Endothelial cell of umbilical vein (primary cell): Measurements from ENCODE around the gene FAM151B. TPM values are rescaled to one million over a fixed set of nuclear protein-coding genes. Genes with fewer than 3 reads are reported as not detected.

Experiments
- BruUV-seq: library from RNA; stranded (reverse); fragments of 400-500 nt; replicated peaks from 2 replicates; lab custom pipeline; 2021; lab: Mats Ljungman, UMichigan
- CTCF ChIA-PET: fragments of 300-600, 350-600 bp; sonication (Branson Sonifier 250); formaldehyde crosslinking; loops from one replicate; lab custom pipeline; 2021; ENCODE audit warnings: antibody characterized with exemption, inconsistent platforms; lab: Charles Lee
- POLR2A ChIA-PET: fragments of 300-600, 350-600 bp; sonication (Branson Sonifier 250); formaldehyde crosslinking; loops from one replicate; lab custom pipeline; 2021; ENCODE audit warnings: antibody characterized with exemption, inconsistent platforms; lab: Charles Lee
- DNase-seq: peaks from one replicate; pipeline ENCODE4 v3.0.0-alpha.2; 2011; ENCODE audit warnings: low read depth, low spot score
- FAIRE-seq: peaks from 2 replicates; lab custom pipeline; 2011; peaks lifted over from hg19 to GRCh38; lab: Jason Lieb, UNC
- H2AFZ ChIP-seq: 2 replicates; pipeline ENCODE4 v1.6.0; 2012; ENCODE audit warnings: low read depth, low read length, control low read depth, inconsistent platforms
- H3K27ac ChIP-seq: 2 replicates; pipeline ENCODE4 v1.5.1; 2011; ENCODE audit warnings: low read depth, mild to moderate bottlenecking, control low read depth, low read length, moderate library complexity; ENCODE audit not compliant: insufficient read depth
- H3K27me3 ChIP-seq, 2 experiments: 2 replicates each; pipeline versions ENCODE4 v1.6.0 to v1.6.1; 2011; ENCODE audit warnings: low read length in 2 of 2, mixed read lengths in 1 of 2; ENCODE audit not compliant: control insufficient read depth in 2 of 2, insufficient read depth in 2 of 2
- H3K36me3 ChIP-seq, 2 experiments: 2 replicates in 1 of 2; 3 replicates in 1 of 2; pipeline ENCODE4 v1.5.1; 2011; ENCODE audit warnings: low read length in 2 of 2, mild to moderate bottlenecking in 1 of 2, moderate library complexity in 1 of 2; ENCODE audit not compliant: control insufficient read depth in 2 of 2, insufficient read depth in 2 of 2; ENCODE audit errors: extremely low read depth in 1 of 2
- H3K4me1 ChIP-seq: 3 replicates; pipeline ENCODE4 v1.5.1; 2011; ENCODE audit warnings: mild to moderate bottlenecking, low read length; ENCODE audit not compliant: control insufficient read depth, insufficient read depth; ENCODE audit errors: extremely low read depth
- H3K4me2 ChIP-seq: 2 replicates; pipeline ENCODE4 v1.6.1; 2011; ENCODE audit warnings: low read length, control low read depth, mixed read lengths; ENCODE audit not compliant: insufficient read depth
- H3K4me3 ChIP-seq, 3 experiments: fragments of 200-600 bp in 1 of 3; sonication (generic), shearing (Covaris generic) in 1 of 3; replicated peaks in 1 of 3; 2 replicates each; pipeline ENCODE4 v1.5.1; 2011 to 2016; ENCODE audit warnings: control low read depth in 3 of 3, low read length in 3 of 3, mild to moderate bottlenecking in 2 of 3, inconsistent platforms in 1 of 3, low read depth in 1 of 3, moderate library complexity in 1 of 3; ENCODE audit not compliant: insufficient read depth in 1 of 3
- H3K79me2 ChIP-seq: 2 replicates; pipeline ENCODE4 v1.6.0; 2012; ENCODE audit warnings: low read length, inconsistent platforms; ENCODE audit not compliant: control insufficient read depth, insufficient read depth
- H3K9ac ChIP-seq: replicated peaks from 2 replicates; pipeline ENCODE3; 2011; ENCODE audit warnings: low read length, control low read depth; ENCODE audit not compliant: insufficient read depth; ENCODE audit errors: extremely low read depth
- H3K9me1 ChIP-seq: replicated peaks from 3 replicates; pipeline ENCODE4 v1.6.0; 2011; ENCODE audit warnings: mild to moderate bottlenecking, low read length; ENCODE audit not compliant: control insufficient read depth, insufficient read depth; ENCODE audit errors: extremely low read depth
- H3K9me3 ChIP-seq: replicated peaks from 2 replicates; pipeline ENCODE4 v1.5.1; 2012; ENCODE audit warnings: low read length, inconsistent platforms; ENCODE audit not compliant: control insufficient read depth, insufficient read depth
- H4K20me1 ChIP-seq: replicated peaks from 2 replicates; pipeline ENCODE3; 2011; ENCODE audit warnings: mild to moderate bottlenecking, low read length; ENCODE audit not compliant: control insufficient read depth, insufficient read depth; ENCODE audit errors: extremely low read depth
- CTCF ChIP-seq, 2 donors: IDR thresholded peaks; 1 replicate in 1 of 2; 2 replicates in 1 of 2; pipeline ENCODE4 v1.5.1; 2011; ENCODE audit warnings: low read length in 2 of 2, mild to moderate bottlenecking in 2 of 2, moderate library complexity in 2 of 2, control low read depth in 1 of 2, inconsistent platforms in 1 of 2, low read depth in 1 of 2; ENCODE audit not compliant: insufficient read depth in 1 of 2; ENCODE audit errors: extremely low read depth in 1 of 2
- EZH2 ChIP-seq: IDR thresholded peaks from 2 replicates; pipeline ENCODE4 v1.6.1; 2012; ENCODE audit warnings: borderline replicate concordance, low read depth, mild to moderate bottlenecking, moderate library complexity, low read length, inconsistent platforms; ENCODE audit not compliant: severe bottlenecking
- JUN ChIP-seq: IDR thresholded peaks from 2 replicates; pipeline ENCODE4 v1.6.1; 2011; ENCODE audit warnings: borderline replicate concordance, low read depth; ENCODE audit not compliant: insufficient read length, insufficient read depth
- MAX ChIP-seq: IDR thresholded peaks from 2 replicates; pipeline ENCODE4 v1.6.1; 2011; ENCODE audit not compliant: insufficient read depth, insufficient read length
- POLR2AphosphoS5 ChIP-seq: IDR thresholded peaks from 2 replicates; pipeline ENCODE4 v1.6.1; 2012; ENCODE audit warnings: low read depth, mild to moderate bottlenecking, control low read depth, low read length, moderate library complexity; ENCODE audit not compliant: insufficient read depth
- dilution Hi-C: fragments of 300-500 bp; cut with MboI; formaldehyde crosslinking; loops from one replicate; pipeline ENCODE4 v1.15.0; 2019; ENCODE audit warnings: low sequenced_read_pairs; ENCODE audit not compliant: extremely low pct_ligation_motif_present
- intact Hi-C: fragments of 100-400 bp; cut with micrococcal nuclease; formaldehyde crosslinking; loops from one replicate; pipeline ENCODE4 v1.10.0; 2022
- polyA plus RNA-seq, 4 experiments: library from polyadenylated mRNA; depleted of rRNA in 3 of 4; stranded (reverse) in 3 of 4; unstranded in 1 of 4; fragments of >200 nt; gene quantifications; 2 replicates each; pipeline versions ENCODE4 v1.2.1 to v1.2.3, GENCODE V29; 2011 to 2012; ENCODE audit warnings: missing spikeins in 1 of 4
- total RNA-seq: library from RNA; stranded (reverse); gene quantifications from 2 replicates; pipeline ENCODE4 v1.2.3, GENCODE V29; 2021

The FAM151B gene
- total and polyA plus RNA-seq, 2 donors (not counting 3 experiments of a cell fraction or from before 2014, with no cell fraction given) = 0.91 to 2.6 TPM

GRCh38 chr5:80508844-80509243, 20.9 kb downstream of the FAM151B start:
- no peaks in the 10 kb centered on the region for H3K4me1 ChIP-seq
- intact Hi-C loops = no loop called here
- TF ChIP-seq CTCF (IDR thresholded peaks at IDR 0.05; ENCODE audit: extremely low read depth in 1 of 2, insufficient read depth in 1 of 2, low read depth in 1 of 2, low read length in 2 of 2) (no peak), JUN (no peak), MAX (no peak)
- H3K79me2 ChIP-seq = no peaks in the 10 kb centered on the region
- H2AFZ ChIP-seq = no peak overlapping the region
- H3K4me3 ChIP-seq = no peak overlapping the region
- H3K9ac ChIP-seq = no peak overlapping the region
- no peaks in the 10 kb centered on the region for H3K36me3 ChIP-seq
- POLR2A ChIA-PET = no interaction called here
- no peak overlapping the region for H3K27ac ChIP-seq
- no peak overlapping the region for H3K4me2 ChIP-seq
- no peaks in the 10 kb centered on the region for H3K9me3 ChIP-seq
- no peak for FAIRE-seq
- BruUV-seq = no TSS peak
- CTCF ChIA-PET = interaction anchor here (0.7 kb wide), 1 partner anchor 590 kb away, joined by 3 read pairs; no protein-coding TSS in a partner anchor
- dilution Hi-C loops = no loop called here
- no peaks in the 10 kb centered on the region for H3K9me1 ChIP-seq
- no peaks in the 10 kb centered on the region for H4K20me1 ChIP-seq
- DNase-seq = no peak
- H3K27me3 ChIP-seq = no peaks in the 10 kb centered on the region

- no peak overlapping the region for H2AFZ ChIP-seq
- TF ChIP-seq JUN (no peak), POLR2AphosphoS5 (no peak), EZH2 (no peak)
- FAIRE-seq = no peak
- no peaks in the 10 kb centered on the region for H3K4me1 ChIP-seq
- POLR2A ChIA-PET = no interaction called here
- H3K27ac ChIP-seq = no peak overlapping the region
- H3K9me1 ChIP-seq = no peaks in the 10 kb centered on the region
- CTCF ChIA-PET = no interaction called here
- H3K4me3 ChIP-seq = no peak overlapping the region
- dilution Hi-C loops (no loop called here), intact Hi-C loops (no loop called here)
- no peaks in the 10 kb centered on the region for H3K9me3 ChIP-seq
- H3K79me2 ChIP-seq = no peaks in the 10 kb centered on the region
- no peak for DNase-seq
- BruUV-seq = no TSS peak
- no peak overlapping the region for H3K9ac ChIP-seq
- no peaks in the 10 kb centered on the region for H4K20me1 ChIP-seq
- no peak overlapping the region for H3K4me2 ChIP-seq
- no peaks in the 10 kb centered on the region for H3K36me3 ChIP-seq
- no peaks in the 10 kb centered on the region for H3K27me3 ChIP-seq
These were observed 21.5 kb downstream of the FAM151B start for GRCh38 chr5:80509362-80509761.
